Measurements from ENCODE around the gene WDR27.

WDR27 gene

DNA sequence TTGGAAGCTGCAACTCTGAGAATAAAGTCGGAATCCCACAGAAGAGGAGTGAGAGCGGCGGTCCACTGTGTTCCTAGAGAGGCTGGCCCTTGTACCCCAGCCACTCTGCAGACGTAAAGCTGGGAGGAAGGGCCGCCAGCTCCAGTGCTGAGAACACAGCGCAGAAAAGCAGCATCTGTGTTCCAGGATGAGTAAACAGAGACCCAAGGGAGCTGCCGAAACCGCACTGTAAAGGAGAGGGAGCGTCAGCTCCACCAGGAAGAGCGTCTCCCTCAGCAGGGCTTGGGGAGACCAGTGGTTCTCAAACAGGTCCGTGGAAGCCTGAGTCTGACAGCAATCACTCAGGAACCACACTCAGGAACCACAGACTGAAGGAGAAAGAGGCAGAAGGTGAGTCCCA is 134.0 kb downstream of the WDR27 start (continued):
- TF ChIP-seq, protein P1, sequence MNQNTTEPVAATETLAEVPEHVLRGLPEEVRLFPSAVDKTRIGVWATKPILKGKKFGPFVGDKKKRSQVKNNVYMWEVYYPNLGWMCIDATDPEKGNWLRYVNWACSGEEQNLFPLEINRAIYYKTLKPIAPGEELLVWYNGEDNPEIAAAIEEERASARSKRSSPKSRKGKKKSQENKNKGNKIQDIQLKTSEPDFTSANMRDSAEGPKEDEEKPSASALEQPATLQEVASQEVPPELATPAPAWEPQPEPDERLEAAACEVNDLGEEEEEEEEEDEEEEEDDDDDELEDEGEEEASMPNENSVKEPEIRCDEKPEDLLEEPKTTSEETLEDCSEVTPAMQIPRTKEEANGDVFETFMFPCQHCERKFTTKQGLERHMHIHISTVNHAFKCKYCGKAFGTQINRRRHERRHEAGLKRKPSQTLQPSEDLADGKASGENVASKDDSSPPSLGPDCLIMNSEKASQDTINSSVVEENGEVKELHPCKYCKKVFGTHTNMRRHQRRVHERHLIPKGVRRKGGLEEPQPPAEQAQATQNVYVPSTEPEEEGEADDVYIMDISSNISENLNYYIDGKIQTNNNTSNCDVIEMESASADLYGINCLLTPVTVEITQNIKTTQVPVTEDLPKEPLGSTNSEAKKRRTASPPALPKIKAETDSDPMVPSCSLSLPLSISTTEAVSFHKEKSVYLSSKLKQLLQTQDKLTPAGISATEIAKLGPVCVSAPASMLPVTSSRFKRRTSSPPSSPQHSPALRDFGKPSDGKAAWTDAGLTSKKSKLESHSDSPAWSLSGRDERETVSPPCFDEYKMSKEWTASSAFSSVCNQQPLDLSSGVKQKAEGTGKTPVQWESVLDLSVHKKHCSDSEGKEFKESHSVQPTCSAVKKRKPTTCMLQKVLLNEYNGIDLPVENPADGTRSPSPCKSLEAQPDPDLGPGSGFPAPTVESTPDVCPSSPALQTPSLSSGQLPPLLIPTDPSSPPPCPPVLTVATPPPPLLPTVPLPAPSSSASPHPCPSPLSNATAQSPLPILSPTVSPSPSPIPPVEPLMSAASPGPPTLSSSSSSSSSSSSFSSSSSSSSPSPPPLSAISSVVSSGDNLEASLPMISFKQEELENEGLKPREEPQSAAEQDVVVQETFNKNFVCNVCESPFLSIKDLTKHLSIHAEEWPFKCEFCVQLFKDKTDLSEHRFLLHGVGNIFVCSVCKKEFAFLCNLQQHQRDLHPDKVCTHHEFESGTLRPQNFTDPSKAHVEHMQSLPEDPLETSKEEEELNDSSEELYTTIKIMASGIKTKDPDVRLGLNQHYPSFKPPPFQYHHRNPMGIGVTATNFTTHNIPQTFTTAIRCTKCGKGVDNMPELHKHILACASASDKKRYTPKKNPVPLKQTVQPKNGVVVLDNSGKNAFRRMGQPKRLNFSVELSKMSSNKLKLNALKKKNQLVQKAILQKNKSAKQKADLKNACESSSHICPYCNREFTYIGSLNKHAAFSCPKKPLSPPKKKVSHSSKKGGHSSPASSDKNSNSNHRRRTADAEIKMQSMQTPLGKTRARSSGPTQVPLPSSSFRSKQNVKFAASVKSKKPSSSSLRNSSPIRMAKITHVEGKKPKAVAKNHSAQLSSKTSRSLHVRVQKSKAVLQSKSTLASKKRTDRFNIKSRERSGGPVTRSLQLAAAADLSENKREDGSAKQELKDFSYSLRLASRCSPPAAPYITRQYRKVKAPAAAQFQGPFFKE (tag by site-specific recombination; IDR thresholded peaks at IDR 0.05; ENCODE audit: borderline replicate concordance): no peak
- TF ChIP-seq ZNF830 (tag by site-specific recombination; IDR thresholded peaks at IDR 0.05; ENCODE audit: low read depth) (no peak), ZNF473 (tag by site-specific recombination; IDR thresholded peaks at IDR 0.05) (no peak), ZNF837 (tag by site-specific recombination; IDR thresholded peaks at IDR 0.05) (no peak), KLF1 (tag by site-specific recombination; IDR thresholded peaks at IDR 0.05) (no peak), ZNF23 (tag by site-specific recombination; IDR thresholded peaks at IDR 0.05; ENCODE audit: borderline replicate concordance) (no peak), ZNF37A (tag by site-specific recombination; IDR thresholded peaks at IDR 0.05) (no peak)

DNA sequence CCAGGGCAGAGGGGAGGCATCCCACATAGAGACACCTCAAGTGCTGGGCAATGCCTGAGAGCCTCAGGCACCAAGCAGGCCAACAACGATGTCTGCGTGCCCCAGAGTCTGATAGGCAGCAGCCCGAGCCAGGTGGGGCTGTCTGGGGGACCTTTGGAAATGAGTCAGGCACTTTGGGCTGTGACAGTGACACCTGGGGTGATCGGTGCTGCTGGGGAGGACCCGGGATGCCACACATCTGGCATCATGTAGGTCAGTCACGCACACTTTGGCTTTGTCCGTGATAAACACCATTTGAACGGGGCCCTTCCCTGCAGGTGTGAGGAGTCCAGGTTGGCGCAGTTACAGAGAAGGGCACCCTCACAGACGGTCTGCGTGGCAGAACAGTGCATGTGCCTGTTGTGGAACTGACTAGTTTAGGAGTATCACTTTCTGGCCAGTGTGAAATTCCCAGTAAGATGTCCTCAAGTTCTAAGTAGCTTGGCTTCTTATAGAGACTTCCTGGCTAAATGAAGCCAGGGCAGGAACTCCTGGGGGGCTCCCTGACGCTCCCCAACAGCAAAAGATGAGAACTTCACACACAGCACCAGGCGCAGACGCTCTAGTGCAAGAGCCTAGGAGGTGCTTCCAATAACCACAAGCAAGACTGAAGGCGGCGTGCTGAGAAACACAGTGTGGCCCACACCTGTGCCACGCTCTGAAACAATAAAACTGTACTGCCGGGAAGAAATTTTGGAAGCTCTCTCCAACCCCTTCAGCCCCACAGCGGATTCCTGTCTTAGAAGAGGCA is 134.7 kb downstream of the WDR27 start:
- Histone ChIP-seq H3K4me1 (ENCODE audit: control insufficient read depth, insufficient read depth, low read length) (no peaks in the 10 kb centered on the region), H3K4me3 (ENCODE audit: low read depth, low read length) (no peak overlapping the region), H3K36me3 (ENCODE audit: control insufficient read depth in 2 of 2, insufficient read depth in 1 of 2, low read length in 2 of 2) (peaks cover 0 to 7% of the 10 kb centered on the region in 2 experiments; a peak in 1 of 3 replicates), H3K9me3 (ENCODE audit: control insufficient read depth, insufficient read depth, low read depth, low read length) (no peaks in the 10 kb centered on the region), H3K27ac (ENCODE audit: extremely low read depth, low read depth, low read length) (no peak overlapping the region)
- ChIA-PET POLR2A (no interaction called here), CTCF (no interaction called here)
- no peak for TF ChIP-seq ZNF211 (tag by site-specific recombination; IDR thresholded peaks at IDR 0.05; ENCODE audit: low read depth)
- TF ChIP-seq, protein P2, sequence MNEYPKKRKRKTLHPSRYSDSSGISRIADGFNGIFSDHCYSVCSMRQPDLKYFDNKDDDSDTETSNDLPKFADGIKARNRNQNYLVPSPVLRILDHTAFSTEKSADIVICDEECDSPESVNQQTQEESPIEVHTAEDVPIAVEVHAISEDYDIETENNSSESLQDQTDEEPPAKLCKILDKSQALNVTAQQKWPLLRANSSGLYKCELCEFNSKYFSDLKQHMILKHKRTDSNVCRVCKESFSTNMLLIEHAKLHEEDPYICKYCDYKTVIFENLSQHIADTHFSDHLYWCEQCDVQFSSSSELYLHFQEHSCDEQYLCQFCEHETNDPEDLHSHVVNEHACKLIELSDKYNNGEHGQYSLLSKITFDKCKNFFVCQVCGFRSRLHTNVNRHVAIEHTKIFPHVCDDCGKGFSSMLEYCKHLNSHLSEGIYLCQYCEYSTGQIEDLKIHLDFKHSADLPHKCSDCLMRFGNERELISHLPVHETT (tag by site-specific recombination; IDR thresholded peaks at IDR 0.05): no peak
- TF ChIP-seq, protein P3, sequence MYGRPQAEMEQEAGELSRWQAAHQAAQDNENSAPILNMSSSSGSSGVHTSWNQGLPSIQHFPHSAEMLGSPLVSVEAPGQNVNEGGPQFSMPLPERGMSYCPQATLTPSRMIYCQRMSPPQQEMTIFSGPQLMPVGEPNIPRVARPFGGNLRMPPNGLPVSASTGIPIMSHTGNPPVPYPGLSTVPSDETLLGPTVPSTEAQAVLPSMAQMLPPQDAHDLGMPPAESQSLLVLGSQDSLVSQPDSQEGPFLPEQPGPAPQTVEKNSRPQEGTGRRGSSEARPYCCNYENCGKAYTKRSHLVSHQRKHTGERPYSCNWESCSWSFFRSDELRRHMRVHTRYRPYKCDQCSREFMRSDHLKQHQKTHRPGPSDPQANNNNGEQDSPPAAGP (tag by site-specific recombination; IDR thresholded peaks at IDR 0.05): no peak
- TF ChIP-seq ZNF157 (tag by site-specific recombination; IDR thresholded peaks at IDR 0.05): no peak
- TF ChIP-seq, protein P4, sequence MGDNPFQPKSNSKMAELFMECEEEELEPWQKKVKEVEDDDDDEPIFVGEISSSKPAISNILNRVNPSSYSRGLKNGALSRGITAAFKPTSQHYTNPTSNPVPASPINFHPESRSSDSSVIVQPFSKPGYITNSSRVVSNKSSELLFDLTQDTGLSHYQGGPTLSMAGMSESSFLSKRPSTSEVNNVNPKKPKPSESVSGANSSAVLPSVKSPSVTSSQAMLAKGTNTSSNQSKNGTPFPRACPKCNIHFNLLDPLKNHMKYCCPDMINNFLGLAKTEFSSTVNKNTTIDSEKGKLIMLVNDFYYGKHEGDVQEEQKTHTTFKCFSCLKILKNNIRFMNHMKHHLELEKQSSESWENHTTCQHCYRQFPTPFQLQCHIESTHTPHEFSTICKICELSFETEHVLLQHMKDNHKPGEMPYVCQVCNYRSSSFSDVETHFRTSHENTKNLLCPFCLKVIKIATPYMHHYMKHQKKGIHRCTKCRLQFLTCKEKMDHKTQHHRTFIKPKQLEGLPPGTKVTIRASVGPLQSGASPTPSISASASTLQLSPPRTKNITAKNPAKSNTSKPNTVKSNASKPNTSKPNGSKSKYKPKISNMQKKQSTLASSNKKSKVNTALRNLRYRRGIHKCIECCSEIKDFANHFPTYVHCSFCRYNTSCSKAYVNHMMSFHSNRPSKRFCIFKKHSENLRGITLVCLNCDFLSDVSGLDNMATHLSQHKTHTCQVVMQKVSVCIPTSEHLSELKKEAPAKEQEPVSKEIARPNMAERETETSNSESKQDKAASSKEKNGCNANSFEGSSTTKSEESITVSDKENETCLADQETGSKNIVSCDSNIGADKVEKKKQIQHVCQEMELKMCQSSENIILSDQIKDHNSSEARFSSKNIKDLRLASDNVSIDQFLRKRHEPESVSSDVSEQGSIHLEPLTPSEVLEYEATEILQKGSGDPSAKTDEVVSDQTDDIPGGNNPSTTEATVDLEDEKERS (tag by site-specific recombination; IDR thresholded peaks at IDR 0.05): no peak
- no peak for TF ChIP-seq ZNF529 (tag by site-specific recombination; IDR thresholded peaks at IDR 0.05; ENCODE audit: insufficient replicate concordance)

All from HEK293 (cell line).